Measurements from ENCODE around the gene FIS1.
"Not testable (repeated sequence)": the region's sequence is repeated elsewhere in the genome, so short reads cannot be mapped to it uniquely, and the experiment has no call there.

Gene FIS1

DNA sequence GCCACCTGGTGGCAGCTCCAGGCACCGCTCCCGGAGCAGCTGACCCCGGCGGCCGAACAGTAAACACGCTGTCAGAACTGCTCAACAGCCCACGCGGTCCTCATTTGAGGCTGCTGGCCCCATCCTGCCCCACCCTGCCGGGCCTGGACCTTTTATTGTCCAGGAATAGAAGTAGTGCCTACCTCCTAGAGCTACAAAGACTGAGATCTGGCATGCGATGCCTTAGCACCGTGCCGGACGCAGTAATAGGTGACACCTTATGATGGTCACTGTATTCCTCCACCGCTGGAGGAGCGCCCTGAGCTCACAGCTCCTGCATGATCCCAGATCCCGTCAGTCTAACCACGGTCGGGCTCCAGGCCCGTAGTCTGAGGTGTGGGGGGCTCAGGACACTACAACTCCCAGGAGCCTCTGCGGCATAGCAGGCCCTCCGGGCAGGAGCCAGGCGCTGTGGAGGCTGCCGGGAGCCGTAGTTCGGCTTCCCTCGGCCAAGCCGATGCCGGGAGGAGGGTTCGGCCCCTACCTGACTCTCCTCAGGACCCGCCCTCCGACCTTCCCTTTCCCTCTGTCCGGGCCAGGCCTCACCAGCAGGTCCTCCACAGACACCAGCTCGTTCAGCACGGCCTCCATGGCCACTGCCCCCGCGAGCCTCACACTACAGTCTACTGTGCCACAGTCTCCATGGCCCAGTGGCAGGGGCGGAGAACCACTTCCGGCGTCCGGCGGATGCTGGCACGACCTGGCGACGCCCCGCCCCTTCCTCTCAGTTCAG, at the start of gene FIS1:
TSS of gene FIS1 (minus strand) at position 707 of the 772 bp plus-strand sequence. CDS start at position 630, 77 bp downstream.
- peak; percentile 92 for DNase-seq

DNA sequence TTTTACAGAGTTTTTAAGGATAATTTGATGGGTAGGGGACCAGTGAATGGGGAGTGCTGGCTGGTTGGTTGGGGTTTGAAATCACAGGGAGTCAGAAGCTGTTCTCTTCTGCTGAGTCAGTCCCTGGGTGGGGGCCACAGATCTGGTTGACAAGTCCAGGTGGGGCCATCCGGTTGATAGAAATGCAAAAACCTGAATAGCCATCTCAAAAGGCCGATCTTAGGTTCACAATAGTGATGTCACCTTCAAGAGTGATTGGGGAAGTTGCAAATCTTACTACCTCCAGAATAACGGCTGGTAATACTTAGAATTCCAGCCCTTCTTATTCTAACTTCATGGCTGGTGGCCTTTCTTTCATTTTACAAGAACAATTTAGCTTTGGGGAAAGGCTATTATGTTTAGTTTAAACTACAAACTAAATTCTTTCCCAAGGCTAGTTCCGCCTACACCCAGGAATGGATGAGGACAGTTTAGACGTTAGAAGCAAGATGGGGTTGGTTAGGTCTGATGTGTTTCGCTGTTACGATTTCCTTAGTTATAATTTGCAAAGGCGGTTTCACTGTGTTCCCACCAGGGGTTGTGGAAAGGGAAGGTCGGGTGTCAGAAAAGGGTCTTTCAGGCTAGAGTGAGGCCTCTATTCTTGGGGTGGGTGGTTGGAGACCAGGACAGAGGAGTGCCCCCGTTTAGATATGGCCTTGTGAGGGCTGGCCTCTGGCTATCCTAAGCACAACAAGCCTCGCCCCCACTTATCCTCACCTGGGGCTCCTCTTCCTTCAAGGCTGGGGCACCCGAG, 49.4 kb upstream of the FIS1 start:
- no peak for DNase-seq

DNA sequence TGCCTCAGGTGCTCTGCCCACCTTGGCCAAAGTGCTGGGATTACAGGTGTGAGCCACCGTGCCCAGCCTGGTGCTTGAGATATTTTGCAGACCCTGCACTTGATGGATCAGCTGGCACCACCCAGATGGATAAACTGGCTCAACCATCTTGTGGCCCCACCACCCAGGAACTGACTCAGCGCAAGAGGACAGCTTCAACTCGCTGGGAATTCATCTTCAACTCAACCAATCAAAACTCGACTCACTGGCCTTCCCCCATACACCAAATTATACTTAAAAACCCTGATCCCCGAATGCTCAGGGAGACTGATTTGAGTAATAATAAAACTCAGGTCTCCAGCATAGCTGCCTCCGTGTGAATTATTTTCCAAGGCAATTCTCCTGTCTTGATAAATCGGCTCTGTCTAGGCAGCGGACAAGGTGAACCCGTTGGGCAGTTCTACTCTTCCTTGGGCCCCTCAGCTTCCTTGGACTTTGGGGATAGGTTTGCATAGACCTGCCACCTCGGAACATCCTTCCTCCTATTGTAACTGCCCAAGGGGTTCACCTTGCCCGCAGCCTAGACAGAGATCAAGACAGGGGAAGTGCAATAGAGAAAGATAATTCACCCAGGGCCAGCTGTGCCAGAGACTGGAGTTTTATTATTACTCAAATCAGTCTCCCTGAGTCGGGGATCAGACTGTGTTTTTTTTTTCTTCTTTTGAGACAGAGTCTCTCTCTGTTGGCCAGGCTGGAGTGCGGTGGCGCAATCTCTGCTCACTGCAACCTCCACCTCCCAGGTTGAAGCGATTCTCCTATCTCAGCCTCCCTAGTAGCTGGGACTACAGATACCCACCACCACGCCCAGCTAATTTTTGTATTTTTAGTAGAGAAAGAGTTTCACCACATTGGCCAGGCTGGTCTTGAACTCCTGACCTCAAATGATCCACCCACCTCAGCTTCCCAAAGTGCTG, 48.5 kb upstream of the FIS1 start:
- not testable (repeated sequence) for DNase-seq

DNA sequence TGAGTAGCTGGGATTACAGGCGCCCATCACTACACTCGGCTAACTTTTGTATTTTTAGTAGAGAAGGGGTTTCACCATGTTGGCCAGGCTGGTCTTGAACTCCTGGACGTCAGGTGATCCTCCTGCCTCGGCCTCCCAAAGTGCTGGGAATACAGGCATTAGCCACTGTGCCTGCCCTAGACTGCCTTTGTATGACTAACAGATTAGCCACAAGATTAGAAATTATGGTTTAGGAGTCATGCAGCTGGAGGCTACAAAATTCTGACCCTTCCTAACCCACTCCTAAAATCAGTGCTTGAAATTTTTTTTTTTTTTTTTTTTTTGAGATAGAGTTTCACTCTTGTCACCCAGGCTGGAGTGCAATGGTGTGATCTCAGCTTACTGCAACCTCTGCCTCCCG, 47.7 kb upstream of the FIS1 start:
- not testable (repeated sequence) for DNase-seq

DNA sequence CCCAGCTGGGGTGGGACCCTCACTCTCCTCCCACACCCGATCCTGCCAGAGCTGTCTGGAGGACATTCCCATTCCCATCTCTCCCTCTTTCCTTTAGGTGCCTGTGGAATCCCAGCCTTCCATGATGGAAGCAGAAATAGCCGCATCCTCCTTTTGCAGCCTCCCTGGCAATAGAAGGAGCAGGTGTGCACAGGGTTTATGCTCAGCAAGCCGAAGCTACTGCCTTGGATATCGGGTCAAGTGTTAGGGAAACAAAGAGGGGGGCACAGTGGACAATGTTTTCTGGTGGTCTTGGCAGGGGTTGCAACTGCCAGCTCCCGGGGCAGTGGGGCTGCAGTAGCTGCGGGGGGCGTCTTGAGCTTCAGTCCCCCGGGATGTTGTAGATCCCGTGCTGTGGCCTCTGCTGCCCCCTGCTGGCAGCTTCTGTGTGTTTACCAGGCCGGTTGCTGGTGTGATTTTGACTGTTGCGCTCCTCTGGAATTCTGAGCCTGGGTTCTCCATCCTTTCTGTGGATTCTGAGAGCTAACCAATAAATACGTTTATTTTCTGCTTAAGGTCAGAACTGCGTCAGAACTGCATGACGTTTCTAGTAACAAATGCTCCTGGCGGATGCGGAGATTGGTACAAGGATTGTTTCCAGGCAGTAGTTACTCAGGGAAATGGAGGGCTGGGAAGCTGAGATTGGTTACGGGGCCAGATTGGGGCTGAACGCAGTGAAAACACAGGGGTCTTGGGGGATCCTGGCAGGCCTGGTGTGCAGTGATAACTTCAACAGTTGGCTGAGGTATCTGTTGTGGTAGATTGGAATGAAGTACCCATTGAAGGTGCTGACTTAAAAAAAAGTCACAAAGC, 45.5 kb upstream of the FIS1 start:
- peak; percentile 57 for DNase-seq

DNA sequence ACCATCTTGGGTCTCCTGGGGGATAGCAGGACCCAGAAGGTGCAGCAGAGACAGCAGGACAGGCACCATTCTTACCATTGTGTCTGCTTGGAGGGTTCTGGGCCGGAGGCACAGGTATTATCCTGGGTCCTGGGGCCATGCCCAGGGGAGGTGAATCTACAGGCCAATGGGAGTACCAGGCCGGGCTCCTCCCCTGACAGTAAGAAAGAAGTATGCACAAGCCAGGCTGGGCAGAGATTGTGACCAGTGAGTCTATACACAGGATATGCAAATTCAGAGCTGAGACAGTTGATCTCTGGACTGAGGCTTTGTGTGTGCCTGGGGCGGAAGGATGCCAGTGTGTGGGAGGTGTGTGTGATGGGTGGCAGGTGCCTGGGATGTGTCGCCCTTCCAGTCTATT, 44.8 kb upstream of the FIS1 start:
- DNase-seq: not testable (repeated sequence)

DNA sequence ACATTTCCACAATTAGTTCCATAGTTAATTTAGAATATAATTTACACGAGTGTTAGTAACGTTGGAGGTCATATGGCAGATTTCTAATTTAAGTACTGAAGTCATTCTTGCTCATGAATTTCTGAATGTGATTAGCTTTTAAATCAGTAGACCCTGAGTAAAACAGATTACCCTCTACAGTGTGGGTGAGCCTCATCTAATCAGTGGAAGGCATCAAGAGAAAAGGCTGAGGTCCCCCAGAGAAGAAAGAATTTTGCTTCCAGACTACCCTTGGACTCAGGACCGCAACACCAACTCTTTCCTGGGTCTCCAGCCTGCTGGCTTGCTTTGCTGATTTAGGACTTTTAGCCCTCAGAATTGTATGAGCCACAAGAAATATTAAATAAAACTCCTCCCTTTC, 43.6 kb upstream of the FIS1 start:
- no peak for DNase-seq

DNA sequence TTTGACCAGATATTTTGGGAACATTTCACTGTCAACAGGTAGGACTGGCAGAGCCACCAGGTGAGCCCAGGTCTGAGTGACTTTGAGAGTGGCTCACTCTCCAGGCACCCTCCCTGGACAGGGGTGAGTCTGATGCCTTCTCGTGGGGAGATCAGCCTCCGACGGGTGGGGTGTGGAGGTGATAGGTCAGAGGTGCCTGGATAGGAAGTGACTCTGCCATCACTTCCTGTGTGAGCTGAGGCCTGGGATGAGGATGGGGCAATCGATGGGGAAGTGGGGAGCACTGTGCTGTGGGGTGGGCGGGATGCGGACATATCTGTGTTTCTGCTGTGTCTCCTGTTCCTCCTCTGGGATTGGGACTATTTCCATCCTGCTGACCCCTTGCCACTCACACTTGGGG, 42.2 kb upstream of the FIS1 start:
- no peak for DNase-seq

DNA sequence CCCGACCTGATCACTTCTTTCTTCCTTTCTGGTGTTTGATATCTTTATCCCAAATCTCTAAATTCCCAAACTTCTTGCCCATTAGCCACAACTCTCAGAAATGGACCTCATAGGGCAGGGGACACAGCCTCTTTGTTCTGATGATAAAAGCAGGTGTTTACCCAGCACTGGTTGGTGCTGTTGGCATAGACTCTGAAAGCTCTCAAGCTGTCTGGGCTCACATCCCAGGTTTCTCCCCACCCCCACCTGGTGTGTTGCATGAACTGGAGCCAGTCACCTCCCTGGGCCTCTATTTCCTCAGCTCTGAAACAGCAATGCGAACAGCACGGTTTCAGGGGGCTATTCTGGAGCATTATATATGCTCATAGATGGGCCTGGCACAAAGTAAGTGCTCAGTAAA, 41.0 kb upstream of the FIS1 start:
- DNase-seq: not testable (repeated sequence)

DNA sequence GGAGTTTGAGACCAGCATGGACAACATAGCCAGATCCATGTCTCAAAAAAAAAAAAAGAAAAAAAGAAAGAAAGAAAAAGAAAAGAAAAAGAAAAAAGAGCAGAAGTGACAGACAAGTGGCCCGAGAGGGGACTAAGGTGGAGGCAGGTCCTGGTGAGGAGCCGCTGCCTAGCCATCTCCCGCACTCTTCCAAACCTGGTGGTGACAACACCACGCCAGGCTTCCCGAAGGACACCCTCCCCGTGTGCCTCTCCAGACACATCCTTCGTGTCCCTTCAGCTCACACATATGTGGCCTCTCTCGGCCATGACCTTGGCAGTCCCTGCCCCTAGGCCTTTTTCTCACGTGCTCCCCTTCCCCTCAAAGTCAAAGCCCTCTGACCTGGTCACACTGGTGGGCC, 40.3 kb upstream of the FIS1 start:
- DNase-seq: no peak

DNA sequence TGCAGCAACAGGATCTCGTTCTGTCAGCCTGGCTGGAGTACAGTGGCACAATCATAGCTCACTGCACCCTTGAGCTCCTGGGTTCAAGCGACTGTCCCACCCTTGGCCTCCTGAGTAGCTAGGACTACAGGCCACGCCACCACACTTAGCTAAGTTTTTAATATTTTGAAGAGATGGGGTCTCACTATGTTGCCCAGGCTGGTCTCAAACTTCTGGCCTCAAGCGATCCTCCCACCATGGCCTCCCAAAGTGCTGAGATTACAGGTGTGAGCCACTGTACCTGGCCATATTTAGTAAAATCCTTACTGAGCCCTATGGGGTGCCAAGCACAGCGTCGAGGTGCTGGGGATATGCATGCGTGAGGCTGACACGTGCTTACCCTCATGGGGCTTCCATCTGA, 36.0 kb upstream of the FIS1 start:
- DNase-seq: not testable (repeated sequence)

DNA sequence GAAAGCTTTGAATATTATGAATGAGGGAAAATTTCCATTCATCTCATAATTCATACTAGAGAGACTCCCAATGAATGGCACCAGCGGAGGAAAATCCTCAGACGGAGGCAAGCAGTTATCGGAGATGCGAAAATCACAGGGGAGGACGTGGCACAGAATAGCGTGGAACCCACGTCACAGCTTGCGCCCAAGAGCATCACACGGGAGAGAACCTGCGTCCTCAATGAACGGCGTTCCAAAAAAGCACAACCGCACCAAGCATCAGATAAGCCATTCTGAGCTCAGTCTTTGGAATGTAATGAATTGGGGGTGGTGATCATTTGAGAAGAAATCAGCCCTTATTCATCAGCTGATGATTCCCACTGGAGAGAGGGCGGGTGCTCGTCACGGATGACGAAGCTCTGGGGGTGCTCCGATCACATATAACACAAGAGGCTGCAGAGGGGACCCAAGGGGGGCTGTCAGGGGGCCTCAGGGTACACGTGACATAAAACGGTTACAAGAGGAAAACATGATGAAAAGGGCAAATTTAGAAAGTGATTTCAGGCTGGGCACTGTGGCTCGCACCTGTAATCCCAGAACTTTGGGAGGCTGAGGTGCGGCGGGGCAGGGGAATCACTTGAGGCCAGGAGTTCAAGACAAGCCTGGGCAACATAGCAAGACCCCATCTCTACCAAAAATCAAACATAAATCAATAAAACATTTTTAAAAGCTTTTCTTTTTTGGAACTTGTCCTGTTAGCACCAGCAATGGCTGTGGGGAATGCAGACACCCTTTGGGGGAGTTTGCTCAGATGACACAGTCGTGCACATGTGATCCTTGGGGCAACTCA, 33.8 kb upstream of the FIS1 start:
- no peak for DNase-seq

DNA sequence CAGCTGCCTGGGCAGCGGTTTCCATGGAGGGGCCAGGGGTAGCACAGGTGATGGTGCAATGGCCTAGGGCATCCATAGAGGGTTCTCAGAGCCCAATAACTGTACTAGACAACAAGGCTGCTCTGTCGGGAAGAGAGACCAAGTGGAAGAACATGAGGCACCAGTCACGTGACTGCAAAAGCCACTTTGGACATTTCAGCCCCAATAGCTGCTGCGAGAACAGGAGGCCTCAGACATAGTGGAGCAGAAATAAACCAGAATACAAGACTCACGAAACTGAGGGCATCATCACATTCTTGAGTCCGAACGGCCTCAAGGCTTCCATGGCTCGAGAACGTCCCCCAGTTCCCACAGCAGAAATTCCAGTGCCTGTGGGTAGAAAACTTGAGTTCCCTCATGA, 32.3 kb upstream of the FIS1 start:
- DNase-seq: no peak

DNA sequence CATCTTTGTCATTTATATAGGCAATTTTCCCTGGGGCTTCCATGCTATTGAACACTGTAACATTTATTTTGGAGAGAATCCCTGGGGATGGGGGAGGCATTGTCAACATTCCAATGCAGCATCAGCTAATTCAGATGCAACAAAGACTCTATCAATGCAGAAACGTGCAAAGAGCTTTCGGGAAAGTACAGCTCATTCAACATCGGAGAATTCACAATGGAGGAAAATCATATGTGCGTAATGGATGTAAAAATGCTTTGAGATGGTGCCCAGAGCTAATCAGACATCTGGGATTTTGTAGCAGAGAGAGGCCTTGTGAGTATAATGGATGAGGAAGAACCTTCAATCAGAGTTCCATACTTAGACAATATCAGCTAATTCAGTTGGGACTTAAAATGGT, 28.3 kb upstream of the FIS1 start:
- no peak for DNase-seq

DNA sequence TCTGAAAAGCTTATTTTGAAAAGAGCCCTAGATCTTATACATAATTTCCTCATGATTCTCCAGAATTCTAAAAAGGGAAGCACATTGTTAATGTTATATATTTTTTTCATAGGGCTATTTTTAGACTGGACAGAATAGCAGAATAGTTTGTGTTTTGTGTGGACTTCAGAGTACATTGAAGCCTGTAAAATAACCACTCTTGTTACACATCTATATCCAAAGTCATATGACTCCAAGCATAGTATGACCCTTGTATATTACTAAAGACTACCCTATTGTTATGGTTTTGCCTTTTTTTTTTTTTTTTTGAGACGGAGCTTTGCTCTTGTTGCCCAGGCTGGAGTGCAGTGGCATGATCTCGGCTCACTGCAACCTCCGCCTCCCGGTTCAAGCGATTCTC, 26.1 kb upstream of the FIS1 start:
- no peak for DNase-seq

DNA sequence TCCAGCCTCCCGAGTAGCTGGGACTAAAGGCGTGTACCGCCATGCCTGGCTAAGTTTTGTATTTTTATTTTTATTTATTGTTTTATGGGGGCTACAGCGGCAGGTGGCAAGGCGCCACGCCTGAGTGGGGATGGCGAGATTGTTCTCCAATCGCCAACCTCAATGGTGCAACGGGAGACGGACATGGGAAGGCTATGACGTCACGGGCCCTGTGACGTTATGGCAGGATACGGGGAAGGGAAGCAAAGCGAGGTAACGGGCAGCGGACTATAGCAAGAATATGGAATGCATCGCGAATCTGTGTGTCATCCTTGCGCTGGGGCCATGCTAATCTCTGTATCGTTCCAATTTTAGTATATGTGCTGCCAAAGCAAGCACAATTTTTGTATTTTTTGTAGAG, 24.8 kb upstream of the FIS1 start:
- DNase-seq: no peak

DNA sequence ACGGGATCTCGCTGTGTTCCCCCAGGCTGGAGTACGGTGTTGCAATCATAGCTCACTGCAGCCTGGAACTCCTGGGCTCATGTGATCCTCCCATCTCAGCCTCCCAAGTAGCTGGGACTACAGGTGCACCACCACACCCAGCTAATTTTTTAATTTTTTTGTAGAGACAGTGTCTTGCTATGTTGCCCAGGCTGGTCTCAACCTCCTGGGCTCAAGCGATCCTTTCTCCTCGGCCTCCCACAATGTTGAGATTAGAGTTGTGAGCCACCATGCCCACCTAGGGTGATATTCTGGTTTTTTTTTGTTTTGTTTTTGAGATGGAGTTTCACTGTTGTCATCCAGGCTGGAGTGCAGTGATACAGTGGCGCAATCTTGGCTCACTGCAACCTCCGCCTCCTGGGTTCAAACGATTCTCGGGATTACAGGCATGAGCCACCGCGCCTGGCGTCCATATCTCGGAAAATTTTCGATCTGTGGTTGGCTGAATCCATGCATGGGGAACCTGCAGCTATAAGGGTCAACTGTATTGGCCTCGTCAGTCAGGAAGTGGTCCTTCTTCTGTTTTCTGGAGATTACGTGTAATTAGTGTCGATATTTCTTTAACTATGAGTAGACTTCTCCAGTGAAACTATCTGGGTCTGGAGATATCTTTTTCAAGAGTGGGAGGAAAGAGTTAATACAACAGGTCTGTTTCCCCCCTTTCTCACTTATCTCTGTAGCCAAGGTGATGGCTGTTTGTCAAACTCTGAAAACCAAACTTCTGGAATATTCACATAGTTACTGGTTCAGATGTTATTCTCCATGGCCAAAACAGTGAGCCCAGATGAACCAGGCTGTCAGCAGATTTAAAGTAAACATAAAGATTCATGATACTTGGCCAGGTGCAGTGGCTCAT, 21.0 kb upstream of the FIS1 start:
- DNase-seq: no peak

DNA sequence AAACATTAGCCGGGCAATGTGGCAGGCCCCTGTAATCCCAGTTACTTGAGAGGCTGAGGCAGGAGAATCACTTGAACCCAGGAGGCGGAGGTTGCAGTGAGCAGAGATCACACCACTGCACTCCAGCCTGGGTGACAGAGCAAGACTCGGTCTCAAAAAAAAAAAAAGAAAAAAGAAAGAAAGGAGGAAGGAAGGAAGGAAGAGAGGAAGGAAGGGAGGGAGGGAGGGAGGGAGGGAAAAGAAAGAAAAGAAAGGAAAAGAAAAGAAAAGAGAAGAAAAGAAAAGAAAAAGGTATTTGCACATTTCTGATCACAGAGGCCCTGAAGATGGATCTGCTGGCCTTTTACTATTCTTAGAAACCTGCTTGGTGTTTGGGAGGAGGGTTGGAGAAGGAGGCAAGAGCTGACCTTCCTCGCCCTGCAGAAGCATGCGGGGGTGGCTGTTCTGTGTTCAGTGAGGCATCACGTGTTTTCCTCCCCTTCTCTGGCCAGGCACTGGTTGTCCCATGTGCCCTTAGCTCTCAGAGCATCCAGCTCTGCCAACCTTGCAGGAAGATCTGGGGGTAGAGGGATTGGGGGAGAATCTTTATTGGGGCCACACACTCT, 19.3 kb upstream of the FIS1 start:
- DNase-seq: not testable (repeated sequence)

DNA sequence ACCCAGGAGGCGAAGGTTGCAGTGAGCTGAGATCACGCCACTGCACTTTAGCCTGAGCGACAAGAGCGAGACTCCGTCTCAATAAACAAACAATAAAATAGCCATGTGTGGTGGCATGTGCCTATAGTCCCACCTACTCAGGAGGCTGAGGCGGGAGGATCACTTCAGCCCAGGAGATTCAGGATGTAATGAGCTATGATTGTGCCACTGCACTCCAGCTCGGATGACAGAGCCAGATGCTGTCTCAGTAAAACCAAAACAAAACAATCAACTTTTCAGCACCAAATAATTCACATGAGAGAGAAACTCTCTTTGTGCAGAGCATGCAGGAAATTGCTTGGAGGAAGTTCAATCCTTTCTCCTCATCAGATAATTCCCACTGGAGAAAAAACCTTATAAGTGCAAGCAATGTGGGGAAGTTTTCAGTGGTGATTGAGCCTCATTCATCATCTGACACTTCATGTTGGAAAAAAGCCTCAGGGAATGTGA, 13.4 kb upstream of the FIS1 start:
- DNase-seq: no peak

DNA sequence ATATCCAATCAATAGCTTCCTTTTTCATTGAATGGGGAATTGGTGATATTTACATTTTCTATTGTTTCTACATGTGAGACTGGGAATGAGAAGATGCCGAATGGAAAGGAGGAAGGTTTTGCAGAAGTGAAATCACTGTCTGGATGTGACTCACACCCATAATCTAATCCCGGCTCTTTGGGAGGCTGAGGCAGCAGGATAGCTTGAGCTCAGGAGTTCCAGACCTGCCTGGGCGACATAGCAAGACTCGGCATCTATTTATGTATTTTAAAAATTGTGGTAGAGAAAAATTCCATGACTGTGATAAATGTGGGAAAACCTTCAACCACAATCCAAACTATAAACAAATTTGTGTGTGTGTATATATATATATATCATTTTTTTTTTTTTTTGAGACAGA, 10.9 kb upstream of the FIS1 start:
- no peak for DNase-seq

Data from CD4-positive, alpha-beta T cell treated with Interleukin-17A for 1 hour (primary cell).